Activated CD8-positive, alpha-beta memory T cell treated with anti-CD3 and anti-CD28 coated beads for 36 hours (primary cell): ENCODE measurements around the gene PNMA8B. TPM values are rescaled to one million over a fixed set of nuclear protein-coding genes. Genes with fewer than 3 reads are reported as not detected.
"Not testable (repeated sequence)": the region's sequence is repeated elsewhere in the genome, so short reads cannot be mapped to it uniquely, and the experiment has no call there.

ENCODE experiments used
- CTCF ChIA-PET: fragments of 350-600 bp; sonication (Branson Sonifier 250); formaldehyde crosslinking; loops from one replicate; lab custom pipeline; 2021; ENCODE audit warnings: antibody characterized with exemption; lab: Charles Lee
- POLR2A ChIA-PET: fragments of 350-600 bp; sonication (Branson Sonifier 250); formaldehyde crosslinking; loops from one replicate; lab custom pipeline; 2021; ENCODE audit warnings: antibody characterized with exemption; lab: Charles Lee
- total RNA-seq, 2 experiments: library from RNA; stranded (reverse); gene quantifications; one replicate each; pipeline ENCODE4 v1.2.3, GENCODE V29; 2021

Gene PNMA8B
- under 1 TPM in 1 of 2 experiments, not detected in 1; 0.08 TPM for total RNA-seq

GRCh38 chr19:46495786-46496099 is at the start of gene PNMA8B:
TSS of gene PNMA8B (minus strand) at chr19:46495867. CDS start at chr19:46495465, 402 bp downstream.
- POLR2A ChIA-PET: no interaction called here
- CTCF ChIA-PET: interaction anchor here (0.6 kb wide), 1 partner anchor 106 kb away, joined by 4 read pairs; no protein-coding TSS in a partner anchor

- POLR2A ChIA-PET: no interaction called here
- CTCF ChIA-PET: interaction anchor here (0.7 to 3.6 kb wide), 3 partner anchors 16 to 701 kb away, joined by 3 to 26 read pairs (median 6); no protein-coding TSS in a partner anchor
These were observed 49.0 kb upstream of the PNMA8B start for GRCh38 chr19:46544651-46545050.

- CTCF ChIA-PET: interaction anchor here (0.7 to 3.6 kb wide), 11 partner anchors 12 to 123 kb away, joined by 3 to 26 read pairs (median 4); partner anchors contain the start of gene DACT3
- POLR2A ChIA-PET: no interaction called here
These were observed 47.0 kb upstream of the PNMA8B start for GRCh38 chr19:46542428-46543230.

- ChIA-PET CTCF (interaction anchor here (0.5 to 2.5 kb wide), 13 partner anchors 8 to 1160 kb away, joined by 3 to 8 read pairs (median 3); no protein-coding TSS in a partner anchor), POLR2A (no interaction called here)
These were observed 41.8 kb upstream of the PNMA8B start for GRCh38 chr19:46537136-46538097.

GRCh38 chr19:46536391-46536790 is 40.7 kb upstream of the PNMA8B start:
- CTCF ChIA-PET: interaction anchor here (0.9 kb wide), 1 partner anchor 255 kb away, joined by 3 read pairs; no protein-coding TSS in a partner anchor
- POLR2A ChIA-PET: no interaction called here

GRCh38 chr19:46533621-46534081 is 38.0 kb upstream of the PNMA8B start:
- ChIA-PET CTCF (no interaction called here), POLR2A (no interaction called here)

GRCh38 chr19:46533078-46533620 is 37.5 kb upstream of the PNMA8B start:
- ChIA-PET CTCF (interaction anchor here (1.0 kb wide), 1 partner anchor 10 kb away, joined by 3 read pairs; no protein-coding TSS in a partner anchor), POLR2A (no interaction called here)

- ChIA-PET POLR2A (no interaction called here), CTCF (interaction anchor here (1.0 to 2.8 kb wide), 3 partner anchors 12 to 134 kb away, joined by 5 to 26 read pairs (median 10); no protein-coding TSS in a partner anchor)
These were observed 35.0 kb upstream of the PNMA8B start for GRCh38 chr19:46530636-46531035.

GRCh38 chr19:46529622-46530451 is 34.2 kb upstream of the PNMA8B start:
- POLR2A ChIA-PET: no interaction called here
- CTCF ChIA-PET: interaction anchor here (0.9 to 2.8 kb wide), 11 partner anchors 8 to 199 kb away, joined by 3 to 26 read pairs (median 5); partner anchors contain the start of gene CALM3

GRCh38 chr19:46528601-46529590 is 33.2 kb upstream of the PNMA8B start:
- ChIA-PET POLR2A (no interaction called here), CTCF (interaction anchor here (0.9 to 2.8 kb wide), 10 partner anchors 9 to 200 kb away, joined by 3 to 26 read pairs (median 4); partner anchors contain the start of gene CALM3)

GRCh38 chr19:46526801-46527200 is 31.1 kb upstream of the PNMA8B start:
- CTCF ChIA-PET: interaction anchor here (0.8 to 1.4 kb wide), 4 partner anchors 11 to 135 kb away, joined by 3 to 5 read pairs (median 4); no protein-coding TSS in a partner anchor
- POLR2A ChIA-PET: not testable (repeated sequence)

GRCh38 chr19:46524308-46524707 is 28.6 kb upstream of the PNMA8B start:
- POLR2A ChIA-PET: no interaction called here
- CTCF ChIA-PET: interaction anchor here (1.2 kb wide), 1 partner anchor 57 kb away, joined by 5 read pairs; no protein-coding TSS in a partner anchor

GRCh38 chr19:46522988-46523387 is 27.3 kb upstream of the PNMA8B start:
- POLR2A ChIA-PET: not testable (repeated sequence)

GRCh38 chr19:46521241-46521868 is 25.7 kb upstream of the PNMA8B start:
- ChIA-PET POLR2A (no interaction called here), CTCF (interaction anchor here (0.6 to 1.2 kb wide), 3 partner anchors 13 to 1327 kb away, joined by 3 read pairs; no protein-coding TSS in a partner anchor)

More at GRCh38 chr19:46522988-46523387, 27.3 kb upstream of the PNMA8B start:
- CTCF ChIA-PET: interaction anchor here (0.7 to 1.2 kb wide), 4 partner anchors 9 to 161 kb away, joined by 3 to 5 read pairs (median 3); no protein-coding TSS in a partner anchor

- CTCF ChIA-PET: interaction anchor here (0.6 kb wide), 1 partner anchor 1329 kb away, joined by 3 read pairs; no protein-coding TSS in a partner anchor
- POLR2A ChIA-PET: no interaction called here
These were observed 24.9 kb upstream of the PNMA8B start for GRCh38 chr19:46520616-46521015.

GRCh38 chr19:46517471-46517870 is 21.8 kb upstream of the PNMA8B start:
- ChIA-PET CTCF (interaction anchor here (0.8 to 1.2 kb wide), 3 partner anchors 20 to 122 kb away, joined by 3 to 4 read pairs (median 3); no protein-coding TSS in a partner anchor), POLR2A (no interaction called here)
